CD14-positive monocyte (primary cell): ENCODE data around the gene NCR3LG1. TPM values are rescaled to one million over a fixed set of nuclear protein-coding genes. Genes with fewer than 3 reads are reported as not detected.

Experiments
- DNase-seq, 3 donors: peaks; one replicate each; pipeline ENCODE4 v3.0.0-alpha.2; 2011 to 2022
- H2AFZ ChIP-seq: 2 replicates; pipeline ENCODE4 v1.6.0; 2012; ENCODE audit warnings: mild to moderate bottlenecking, low read depth, low read length, inconsistent platforms; ENCODE audit not compliant: insufficient read depth, poor library complexity, severe bottlenecking
- H3K27ac ChIP-seq, 2 donors: 1 replicate in 1 of 2; 2 replicates in 1 of 2; pipeline ENCODE4 v1.5.1; 2012 to 2013; ENCODE audit warnings: low read length in 2 of 2, control low read depth in 1 of 2, inconsistent platforms in 1 of 2, low read depth in 1 of 2, mild to moderate bottlenecking in 1 of 2
- H3K27me3 ChIP-seq, 2 donors: one replicate each; pipeline versions ENCODE4 v1.6.0 to v1.6.1; 2011 to 2013; ENCODE audit warnings: low read length in 2 of 2; ENCODE audit not compliant: control insufficient read depth in 2 of 2, insufficient read depth in 2 of 2
- H3K36me3 ChIP-seq, 2 donors: replicated peaks in 1 of 2; 1 replicate in 1 of 2; 2 replicates in 1 of 2; pipeline versions ENCODE4 v1.5.1 to v1.6.1; 2012 to 2013; ENCODE audit warnings: low read length in 2 of 2, control low read depth in 1 of 2, inconsistent platforms in 1 of 2, mild to moderate bottlenecking in 1 of 2; ENCODE audit not compliant: insufficient read depth in 2 of 2, control insufficient read depth in 1 of 2
- H3K4me1 ChIP-seq, 2 donors: 1 replicate in 1 of 2; 2 replicates in 1 of 2; pipeline versions ENCODE4 v1.5.1 to v1.6.1; 2012 to 2013; ENCODE audit warnings: low read length in 2 of 2, control low read depth in 1 of 2, inconsistent platforms in 1 of 2, mild to moderate bottlenecking in 1 of 2, moderate library complexity in 1 of 2; ENCODE audit not compliant: insufficient read depth in 2 of 2, control insufficient read depth in 1 of 2
- H3K4me2 ChIP-seq: replicated peaks from 2 replicates; pipeline ENCODE3; 2012; ENCODE audit warnings: low read length, moderate library complexity, mild to moderate bottlenecking; ENCODE audit not compliant: poor library complexity, severe bottlenecking; ENCODE audit errors: extremely low read depth
- H3K4me3 ChIP-seq, 3 experiments: fragments of 200-600 bp in 1 of 3; sonication (generic) in 1 of 3; replicated peaks in 1 of 3; 1 replicate in 2 of 3; 2 replicates in 1 of 3; pipeline ENCODE4 v1.5.1; 2011 to 2013; ENCODE audit warnings: low read length in 3 of 3, mild to moderate bottlenecking in 3 of 3, control low read depth in 2 of 3, low read depth in 2 of 3, inconsistent platforms in 1 of 3, moderate library complexity in 1 of 3
- H3K79me2 ChIP-seq: 2 replicates; pipeline ENCODE4 v1.6.0; 2012; ENCODE audit warnings: mild to moderate bottlenecking, control low read depth, inconsistent platforms, low read length, moderate library complexity; ENCODE audit not compliant: insufficient read depth
- H3K9ac ChIP-seq: 2 replicates; pipeline ENCODE4 v1.6.0; 2017; ENCODE audit warnings: low read length, mild to moderate bottlenecking; ENCODE audit not compliant: insufficient read depth, poor library complexity, severe bottlenecking
- H3K9me3 ChIP-seq, 2 donors: replicated peaks in 1 of 2; 1 replicate in 1 of 2; 2 replicates in 1 of 2; pipeline versions ENCODE4 v1.5.1 to v1.6.1; 2012 to 2013; ENCODE audit warnings: low read length in 2 of 2, control low read depth in 1 of 2; ENCODE audit not compliant: control insufficient read depth in 1 of 2, insufficient read depth in 1 of 2
- H4K20me1 ChIP-seq: 2 replicates; pipeline ENCODE4 v1.6.0; 2012; ENCODE audit warnings: mild to moderate bottlenecking, low read length, control low read depth, moderate library complexity; ENCODE audit not compliant: insufficient read depth
- H3K27ac Mint-ChIP-seq, 7 donors: one replicate each; pipeline ENCODE4 v1.8.0; 2020; ENCODE audit warnings: mild to moderate bottlenecking in 7 of 7, mixed read lengths in 7 of 7, moderate library complexity in 6 of 7, inconsistent platforms in 2 of 7
- H3K27me3 Mint-ChIP-seq, 3 donors: one replicate each; pipeline ENCODE4 v1.8.0; 2021 to 2022; ENCODE audit warnings: low read depth in 3 of 3, mild to moderate bottlenecking in 3 of 3, mixed read lengths in 3 of 3, moderate library complexity in 3 of 3, inconsistent platforms in 1 of 3
- H3K36me3 Mint-ChIP-seq, 2 donors: one replicate each; pipeline ENCODE4 v1.8.0; 2020; ENCODE audit warnings: mixed read lengths in 2 of 2, inconsistent platforms in 1 of 2, mild to moderate bottlenecking in 1 of 2
- H3K4me1 Mint-ChIP-seq: one replicate; pipeline ENCODE4 v1.8.0; 2020; ENCODE audit warnings: mild to moderate bottlenecking, mixed read lengths
- H3K4me3 Mint-ChIP-seq, 2 donors: one replicate each; pipeline ENCODE4 v1.8.0; 2020; ENCODE audit warnings: mild to moderate bottlenecking in 2 of 2, mixed read lengths in 2 of 2, moderate library complexity in 1 of 2
- H3K9me3 Mint-ChIP-seq, 7 donors: one replicate each; pipeline ENCODE4 v1.8.0; 2020 to 2022; ENCODE audit warnings: mixed read lengths in 7 of 7, mild to moderate bottlenecking in 6 of 7, moderate library complexity in 6 of 7, inconsistent platforms in 2 of 7
- WGBS: methylation state at CpG from one replicate; pipeline ENCODE4 v1.1.5; 2013; ENCODE audit warnings: missing lambda C conversion rate; ENCODE audit not compliant: insufficient coverage; 5-methylcytosine and 5-hydroxymethylcytosine counted together
- intact Hi-C, 2 donors: fragments of 100-400 bp; cut with micrococcal nuclease; formaldehyde crosslinking; loops; one replicate each; pipeline versions ENCODE4 v1.15.0 to v1.15.1; 2023
- polyA plus RNA-seq, 3 donors: library from polyadenylated mRNA; depleted of rRNA in 1 of 3; unstranded in 2 of 3; stranded (reverse) in 1 of 3; fragments of 300-500 nt in 2 of 3; fragments of >200 nt in 1 of 3; fragmentation: Illumina TruSeq in 2 of 3; gene quantifications; 1 replicate in 2 of 3; 2 replicates in 1 of 3; pipeline ENCODE4 v1.2.3, GENCODE V29; 2012 to 2021
- TF ChIP-seq, protein P1 (sequence below): fragments of 200-600 bp; IDR thresholded peaks from one replicate; pipeline ENCODE4 v1.8.0; 2022; ENCODE audit warnings: antibody characterized with exemption, mild to moderate bottlenecking

The NCR3LG1 gene
- polyA plus RNA-seq, 3 donors = 0.05 to 1.1 (median 0.15) TPM

- no peaks in the 10 kb centered on the region for H3K9me3 ChIP-seq
- no peaks in the 10 kb centered on the region for H3K79me2 ChIP-seq
- no peak overlapping the region for H3K27ac ChIP-seq
- peaks cover 0 to 4% of the 10 kb centered on the region in 2 donors for H3K36me3 Mint-ChIP-seq
- TF ChIP-seq, protein P1, sequence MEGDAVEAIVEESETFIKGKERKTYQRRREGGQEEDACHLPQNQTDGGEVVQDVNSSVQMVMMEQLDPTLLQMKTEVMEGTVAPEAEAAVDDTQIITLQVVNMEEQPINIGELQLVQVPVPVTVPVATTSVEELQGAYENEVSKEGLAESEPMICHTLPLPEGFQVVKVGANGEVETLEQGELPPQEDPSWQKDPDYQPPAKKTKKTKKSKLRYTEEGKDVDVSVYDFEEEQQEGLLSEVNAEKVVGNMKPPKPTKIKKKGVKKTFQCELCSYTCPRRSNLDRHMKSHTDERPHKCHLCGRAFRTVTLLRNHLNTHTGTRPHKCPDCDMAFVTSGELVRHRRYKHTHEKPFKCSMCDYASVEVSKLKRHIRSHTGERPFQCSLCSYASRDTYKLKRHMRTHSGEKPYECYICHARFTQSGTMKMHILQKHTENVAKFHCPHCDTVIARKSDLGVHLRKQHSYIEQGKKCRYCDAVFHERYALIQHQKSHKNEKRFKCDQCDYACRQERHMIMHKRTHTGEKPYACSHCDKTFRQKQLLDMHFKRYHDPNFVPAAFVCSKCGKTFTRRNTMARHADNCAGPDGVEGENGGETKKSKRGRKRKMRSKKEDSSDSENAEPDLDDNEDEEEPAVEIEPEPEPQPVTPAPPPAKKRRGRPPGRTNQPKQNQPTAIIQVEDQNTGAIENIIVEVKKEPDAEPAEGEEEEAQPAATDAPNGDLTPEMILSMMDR = no peak
- H3K4me3 ChIP-seq = no peak overlapping the region
- 93% methylated on average over 3 of the region's 3 CpGs for WGBS
- peaks cover 0 to 1% (median 0%) of the 10 kb centered on the region in 7 donors for H3K9me3 Mint-ChIP-seq
- intact Hi-C loops = no loop called here
- H3K4me1 Mint-ChIP-seq = peaks cover 10% of the 10 kb centered on the region
- H3K27me3 Mint-ChIP-seq = peaks cover 16 to 30% (median 23%) of the 10 kb centered on the region in 3 donors
- peaks cover 3 to 28% of the 10 kb centered on the region in 2 donors for H3K27me3 ChIP-seq
- H3K36me3 ChIP-seq = no peaks in the 10 kb centered on the region
- DNase-seq = no peak
- H2AFZ ChIP-seq = peak overlapping the region; percentile 29
- H3K4me3 Mint-ChIP-seq = no peak overlapping the region
- no peak overlapping the region for H3K4me2 ChIP-seq
- H4K20me1 ChIP-seq = no peaks in the 10 kb centered on the region
- H3K4me1 ChIP-seq = peaks cover 10 to 13% of the 10 kb centered on the region in 2 donors
- no peak overlapping the region for H3K9ac ChIP-seq
- no peak overlapping the region for H3K27ac Mint-ChIP-seq
Observed at GRCh38 chr11:17391493-17392355, 40.1 kb downstream of the NCR3LG1 start.

GRCh38 chr11:17392872-17393271 lies 41.3 kb downstream of the NCR3LG1 start:
- Histone ChIP-seq H3K4me3 (no peak overlapping the region), H2AFZ (no peak overlapping the region), H3K79me2 (no peaks in the 10 kb centered on the region), H3K9ac (no peak overlapping the region), H4K20me1 (no peaks in the 10 kb centered on the region), H3K27me3 (peaks cover 3 to 24% of the 10 kb centered on the region in 2 donors), H3K36me3 (no peaks in the 10 kb centered on the region), H3K4me1 (peaks cover 10 to 13% of the 10 kb centered on the region in 2 donors), H3K9me3 (no peaks in the 10 kb centered on the region), H3K4me2 (no peak overlapping the region), H3K27ac (no peak overlapping the region)
- intact Hi-C loops = no loop called here
- Mint-ChIP-seq H3K36me3 (peaks cover 0 to 4% of the 10 kb centered on the region in 2 donors), H3K4me1 (peaks cover 8% of the 10 kb centered on the region), H3K27ac (peak overlapping the region in 1 of 7 donors; percentile 62), H3K27me3 (peaks cover 14 to 24% (median 22%) of the 10 kb centered on the region in 3 donors), H3K4me3 (no peak overlapping the region), H3K9me3 (no peaks in the 10 kb centered on the region)
- WGBS = over 99% methylated on average over 11 of the region's 14 CpGs
- DNase-seq = no peak
- TF ChIP-seq, protein P1 = no peak
